Stomach (tissue), 4 donors: ENCODE data around the gene AGBL4.

Experiments
- EP300 ChIP-seq: sonication (generic); formaldehyde crosslinking; IDR thresholded peaks from one replicate; pipeline ENCODE4 v1.6.1; 2017; ENCODE audit warnings: antibody characterized with exemption
- POLR2A ChIP-seq, 4 donors: fragments of 450-650 bp; IDR thresholded peaks; one replicate each; pipeline ENCODE4 v1.6.1; 2016; ENCODE audit warnings: antibody characterized with exemption in 4 of 4, control low read depth in 2 of 4, mild to moderate bottlenecking in 1 of 4, moderate library complexity in 1 of 4
- POLR2AphosphoS5 ChIP-seq, 3 donors: sonication (generic); formaldehyde crosslinking; IDR thresholded peaks; one replicate each; pipeline ENCODE4 v1.6.1; 2016; ENCODE audit warnings: antibody characterized with exemption in 3 of 3
- TF ChIP-seq, protein P1 (sequence below), 7 experiments: fragments of 450-650 bp in 4 of 7; fragments of 200-600 bp in 3 of 7; sonication (generic) in 3 of 7; IDR thresholded peaks; one replicate each; pipeline ENCODE4 v1.5.1; 2016 to 2019; ENCODE audit warnings: antibody characterized with exemption in 7 of 7, control low read depth in 2 of 7, mild to moderate bottlenecking in 1 of 7

DNA sequence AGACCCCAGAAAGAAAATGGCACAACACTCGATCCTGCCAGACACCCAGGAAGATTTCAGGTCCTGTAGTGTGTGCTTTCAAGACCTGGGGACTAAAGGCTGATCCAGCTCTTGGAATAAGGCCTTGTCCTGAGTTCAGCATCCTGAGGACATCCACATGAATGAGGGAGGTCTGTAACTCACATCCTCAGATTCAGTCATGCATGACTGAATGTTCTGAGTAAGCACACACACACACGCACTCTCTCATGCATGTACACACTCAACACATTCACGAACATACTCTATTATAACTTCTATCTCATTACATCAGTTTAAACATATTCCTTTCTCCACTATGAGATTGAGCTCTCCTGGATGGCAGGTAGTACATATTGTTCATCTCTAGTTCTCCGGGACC, 973.7 kb downstream of the AGBL4 start:
- TF ChIP-seq, protein P1, sequence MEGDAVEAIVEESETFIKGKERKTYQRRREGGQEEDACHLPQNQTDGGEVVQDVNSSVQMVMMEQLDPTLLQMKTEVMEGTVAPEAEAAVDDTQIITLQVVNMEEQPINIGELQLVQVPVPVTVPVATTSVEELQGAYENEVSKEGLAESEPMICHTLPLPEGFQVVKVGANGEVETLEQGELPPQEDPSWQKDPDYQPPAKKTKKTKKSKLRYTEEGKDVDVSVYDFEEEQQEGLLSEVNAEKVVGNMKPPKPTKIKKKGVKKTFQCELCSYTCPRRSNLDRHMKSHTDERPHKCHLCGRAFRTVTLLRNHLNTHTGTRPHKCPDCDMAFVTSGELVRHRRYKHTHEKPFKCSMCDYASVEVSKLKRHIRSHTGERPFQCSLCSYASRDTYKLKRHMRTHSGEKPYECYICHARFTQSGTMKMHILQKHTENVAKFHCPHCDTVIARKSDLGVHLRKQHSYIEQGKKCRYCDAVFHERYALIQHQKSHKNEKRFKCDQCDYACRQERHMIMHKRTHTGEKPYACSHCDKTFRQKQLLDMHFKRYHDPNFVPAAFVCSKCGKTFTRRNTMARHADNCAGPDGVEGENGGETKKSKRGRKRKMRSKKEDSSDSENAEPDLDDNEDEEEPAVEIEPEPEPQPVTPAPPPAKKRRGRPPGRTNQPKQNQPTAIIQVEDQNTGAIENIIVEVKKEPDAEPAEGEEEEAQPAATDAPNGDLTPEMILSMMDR (IDR thresholded peaks at IDR 0.05), result no peak
- TF ChIP-seq POLR2AphosphoS5 (IDR thresholded peaks at IDR 0.05), result no peak
- no peak for TF ChIP-seq POLR2A (IDR thresholded peaks at IDR 0.05)
- TF ChIP-seq EP300, result no peak
